ENCODE measurements around the gene ARFIP1. TPM values are rescaled to one million over a fixed set of nuclear protein-coding genes. Genes with fewer than 3 reads are reported as not detected.

The ARFIP1 gene
- total and polyA plus RNA-seq, 9 of the 15 experiments (the other 6 are each of a cell fraction or from before 2014, with no cell fraction given): 14.1 to 25.1 (median 20.9) TPM

- TF ChIP-seq ZNF444 (CRISPR knock-in tag; IDR thresholded peaks at IDR 0.05): no peak
- no peak for TF ChIP-seq ASH1L (IDR thresholded peaks at IDR 0.05; ENCODE audit: borderline replicate concordance, low read depth, partially characterized antibody)
- no peak for TF ChIP-seq ZNF589 (CRISPR knock-in tag; IDR thresholded peaks at IDR 0.05; ENCODE audit: low read depth)
- TF ChIP-seq, protein P1, sequence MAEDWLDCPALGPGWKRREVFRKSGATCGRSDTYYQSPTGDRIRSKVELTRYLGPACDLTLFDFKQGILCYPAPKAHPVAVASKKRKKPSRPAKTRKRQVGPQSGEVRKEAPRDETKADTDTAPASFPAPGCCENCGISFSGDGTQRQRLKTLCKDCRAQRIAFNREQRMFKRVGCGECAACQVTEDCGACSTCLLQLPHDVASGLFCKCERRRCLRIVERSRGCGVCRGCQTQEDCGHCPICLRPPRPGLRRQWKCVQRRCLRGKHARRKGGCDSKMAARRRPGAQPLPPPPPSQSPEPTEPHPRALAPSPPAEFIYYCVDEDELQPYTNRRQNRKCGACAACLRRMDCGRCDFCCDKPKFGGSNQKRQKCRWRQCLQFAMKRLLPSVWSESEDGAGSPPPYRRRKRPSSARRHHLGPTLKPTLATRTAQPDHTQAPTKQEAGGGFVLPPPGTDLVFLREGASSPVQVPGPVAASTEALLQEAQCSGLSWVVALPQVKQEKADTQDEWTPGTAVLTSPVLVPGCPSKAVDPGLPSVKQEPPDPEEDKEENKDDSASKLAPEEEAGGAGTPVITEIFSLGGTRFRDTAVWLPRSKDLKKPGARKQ (CRISPR knock-in tag; IDR thresholded peaks at IDR 0.05): no peak
- TF ChIP-seq HMGN3 (IDR thresholded peaks at IDR 0.05; ENCODE audit: borderline replicate concordance, extremely low read depth, insufficient read length, low read depth, low read length): no peak
- TF ChIP-seq, protein P2, sequence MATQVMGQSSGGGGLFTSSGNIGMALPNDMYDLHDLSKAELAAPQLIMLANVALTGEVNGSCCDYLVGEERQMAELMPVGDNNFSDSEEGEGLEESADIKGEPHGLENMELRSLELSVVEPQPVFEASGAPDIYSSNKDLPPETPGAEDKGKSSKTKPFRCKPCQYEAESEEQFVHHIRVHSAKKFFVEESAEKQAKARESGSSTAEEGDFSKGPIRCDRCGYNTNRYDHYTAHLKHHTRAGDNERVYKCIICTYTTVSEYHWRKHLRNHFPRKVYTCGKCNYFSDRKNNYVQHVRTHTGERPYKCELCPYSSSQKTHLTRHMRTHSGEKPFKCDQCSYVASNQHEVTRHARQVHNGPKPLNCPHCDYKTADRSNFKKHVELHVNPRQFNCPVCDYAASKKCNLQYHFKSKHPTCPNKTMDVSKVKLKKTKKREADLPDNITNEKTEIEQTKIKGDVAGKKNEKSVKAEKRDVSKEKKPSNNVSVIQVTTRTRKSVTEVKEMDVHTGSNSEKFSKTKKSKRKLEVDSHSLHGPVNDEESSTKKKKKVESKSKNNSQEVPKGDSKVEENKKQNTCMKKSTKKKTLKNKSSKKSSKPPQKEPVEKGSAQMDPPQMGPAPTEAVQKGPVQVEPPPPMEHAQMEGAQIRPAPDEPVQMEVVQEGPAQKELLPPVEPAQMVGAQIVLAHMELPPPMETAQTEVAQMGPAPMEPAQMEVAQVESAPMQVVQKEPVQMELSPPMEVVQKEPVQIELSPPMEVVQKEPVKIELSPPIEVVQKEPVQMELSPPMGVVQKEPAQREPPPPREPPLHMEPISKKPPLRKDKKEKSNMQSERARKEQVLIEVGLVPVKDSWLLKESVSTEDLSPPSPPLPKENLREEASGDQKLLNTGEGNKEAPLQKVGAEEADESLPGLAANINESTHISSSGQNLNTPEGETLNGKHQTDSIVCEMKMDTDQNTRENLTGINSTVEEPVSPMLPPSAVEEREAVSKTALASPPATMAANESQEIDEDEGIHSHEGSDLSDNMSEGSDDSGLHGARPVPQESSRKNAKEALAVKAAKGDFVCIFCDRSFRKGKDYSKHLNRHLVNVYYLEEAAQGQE (IDR thresholded peaks at IDR 0.05; ENCODE audit: borderline replicate concordance): peak; percentile 56; the same call in 1 of the 2 replicates
- TF ChIP-seq, protein P2 (CRISPR knock-in tag; IDR thresholded peaks at IDR 0.05; ENCODE audit: low read depth): no peak
- TF ChIP-seq KAT2B (IDR thresholded peaks at IDR 0.05; ENCODE audit: low read depth, low read length): no peak
- TF ChIP-seq ZNF778 (CRISPR knock-in tag; IDR thresholded peaks at IDR 0.05): no peak
- TF ChIP-seq SMARCA4 (IDR thresholded peaks at IDR 0.05): no peak
- TF ChIP-seq RAD21 (CRISPR knock-in tag; conservative IDR thresholded peaks at IDR 0.05 in 1 of 2, IDR thresholded peaks at IDR 0.05 in 1 of 2): peak; percentile 79 to 80
- TF ChIP-seq ZNF184 (CRISPR knock-in tag; IDR thresholded peaks at IDR 0.05): no peak
- no peak for TF ChIP-seq SNIP1 (IDR thresholded peaks at IDR 0.05; ENCODE audit: low read depth)
These were observed 44.3 kb upstream of the ARFIP1 start (continued) for GRCh38 chr4:152735396-152735859.
